ENCODE results near the gene CERS6. TPM values are rescaled to one million over a fixed set of nuclear protein-coding genes. Genes with fewer than 3 reads are reported as not detected.

CERS6 gene
- total RNA-seq, 1 donor from 2014 or later = 10.9 TPM

DNA sequence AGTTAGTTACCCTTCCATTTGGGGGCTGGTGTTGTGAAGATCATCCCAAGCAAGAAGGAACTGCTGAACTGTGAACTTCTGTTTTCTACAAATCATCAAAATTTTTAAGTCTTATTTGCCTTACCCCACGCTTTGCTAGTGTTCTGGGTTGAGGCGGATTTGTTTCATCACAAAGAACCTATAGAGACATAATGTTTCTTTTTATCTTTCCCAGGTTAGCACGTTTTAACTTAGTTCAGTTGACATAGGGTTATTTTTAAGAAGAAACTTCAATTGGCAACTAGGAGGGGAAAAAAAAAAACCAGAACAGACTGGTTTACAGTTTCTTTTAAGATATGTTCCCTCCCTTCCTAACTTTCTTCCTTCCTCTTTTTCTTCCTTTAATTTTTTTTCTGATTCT is 31.1 kb upstream of the CERS6 start:
- Histone ChIP-seq H3K27ac (no peak overlapping the region), H3K36me3 (no peaks in the 10 kb centered on the region), H3K9me3 (no peaks in the 10 kb centered on the region), H3K27me3 (no peaks in the 10 kb centered on the region), H3K4me1 (no peaks in the 10 kb centered on the region), H3K4me3 (no peak overlapping the region)
- TF ChIP-seq, protein P1, sequence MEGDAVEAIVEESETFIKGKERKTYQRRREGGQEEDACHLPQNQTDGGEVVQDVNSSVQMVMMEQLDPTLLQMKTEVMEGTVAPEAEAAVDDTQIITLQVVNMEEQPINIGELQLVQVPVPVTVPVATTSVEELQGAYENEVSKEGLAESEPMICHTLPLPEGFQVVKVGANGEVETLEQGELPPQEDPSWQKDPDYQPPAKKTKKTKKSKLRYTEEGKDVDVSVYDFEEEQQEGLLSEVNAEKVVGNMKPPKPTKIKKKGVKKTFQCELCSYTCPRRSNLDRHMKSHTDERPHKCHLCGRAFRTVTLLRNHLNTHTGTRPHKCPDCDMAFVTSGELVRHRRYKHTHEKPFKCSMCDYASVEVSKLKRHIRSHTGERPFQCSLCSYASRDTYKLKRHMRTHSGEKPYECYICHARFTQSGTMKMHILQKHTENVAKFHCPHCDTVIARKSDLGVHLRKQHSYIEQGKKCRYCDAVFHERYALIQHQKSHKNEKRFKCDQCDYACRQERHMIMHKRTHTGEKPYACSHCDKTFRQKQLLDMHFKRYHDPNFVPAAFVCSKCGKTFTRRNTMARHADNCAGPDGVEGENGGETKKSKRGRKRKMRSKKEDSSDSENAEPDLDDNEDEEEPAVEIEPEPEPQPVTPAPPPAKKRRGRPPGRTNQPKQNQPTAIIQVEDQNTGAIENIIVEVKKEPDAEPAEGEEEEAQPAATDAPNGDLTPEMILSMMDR (IDR thresholded peaks at IDR 0.05) = no peak
- intact Hi-C loops (cut with DNase I) = no loop called here
- DNase-seq (ENCODE audit: low spot score in 2 of 2) = no peak

DNA sequence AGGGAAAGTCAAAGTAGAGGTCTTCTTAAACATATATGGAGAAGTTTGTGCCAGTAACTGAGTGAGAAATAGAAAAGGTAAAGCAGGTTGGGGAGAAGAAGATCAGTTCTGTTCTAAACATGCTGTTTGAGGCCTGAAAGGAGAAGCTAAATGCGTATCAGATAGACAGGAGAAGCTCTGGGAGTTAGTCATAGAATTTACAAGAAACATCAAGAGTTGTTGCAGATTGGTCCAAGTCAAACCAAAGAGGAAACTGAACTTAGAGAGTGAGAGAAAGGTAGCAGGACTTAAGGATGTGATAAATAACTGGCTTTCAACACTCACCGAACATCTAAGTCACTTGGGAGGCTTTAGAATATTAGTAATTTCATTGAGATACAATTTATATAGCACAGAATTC is 29.2 kb upstream of the CERS6 start:
- no peaks in the 10 kb centered on the region for H3K4me1 ChIP-seq
- TF ChIP-seq, protein P1 (IDR thresholded peaks at IDR 0.05) = no peak
- no peak overlapping the region for H3K4me3 ChIP-seq
- DNase-seq (ENCODE audit: low spot score in 2 of 2) = no peak
- no peaks in the 10 kb centered on the region for H3K9me3 ChIP-seq
- intact Hi-C loops (cut with DNase I) = no loop called here
- no peaks in the 10 kb centered on the region for H3K36me3 ChIP-seq
- H3K27me3 ChIP-seq = no peaks in the 10 kb centered on the region
- H3K27ac ChIP-seq = no peak overlapping the region

DNA sequence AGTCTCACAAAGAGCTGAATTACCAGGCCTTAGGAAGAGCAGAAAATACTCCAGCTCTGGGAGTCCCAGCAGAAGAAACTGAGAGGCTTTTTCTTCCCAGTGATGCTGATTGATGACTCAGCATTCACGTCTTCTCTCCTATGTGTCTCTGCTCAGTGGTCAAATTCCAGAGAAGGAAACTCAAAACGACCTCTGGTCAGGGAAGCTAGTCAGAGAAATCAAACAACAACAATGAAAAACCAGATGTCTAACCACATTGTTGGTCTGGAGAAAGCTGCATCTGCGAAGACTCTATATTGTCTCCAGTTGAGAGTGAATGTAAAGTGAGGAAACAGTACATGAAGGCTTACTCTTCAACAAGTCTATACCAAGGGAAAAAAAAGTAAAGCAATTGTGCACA is 28.6 kb upstream of the CERS6 start:
- Histone ChIP-seq H3K27me3 (no peaks in the 10 kb centered on the region), H3K4me3 (no peak overlapping the region), H3K9me3 (no peaks in the 10 kb centered on the region), H3K27ac (no peak overlapping the region), H3K36me3 (no peaks in the 10 kb centered on the region), H3K4me1 (no peaks in the 10 kb centered on the region)
- intact Hi-C loops (cut with DNase I) = no loop called here
- TF ChIP-seq, protein P1 (IDR thresholded peaks at IDR 0.05) = no peak
- DNase-seq (ENCODE audit: low spot score in 2 of 2) = no peak

DNA sequence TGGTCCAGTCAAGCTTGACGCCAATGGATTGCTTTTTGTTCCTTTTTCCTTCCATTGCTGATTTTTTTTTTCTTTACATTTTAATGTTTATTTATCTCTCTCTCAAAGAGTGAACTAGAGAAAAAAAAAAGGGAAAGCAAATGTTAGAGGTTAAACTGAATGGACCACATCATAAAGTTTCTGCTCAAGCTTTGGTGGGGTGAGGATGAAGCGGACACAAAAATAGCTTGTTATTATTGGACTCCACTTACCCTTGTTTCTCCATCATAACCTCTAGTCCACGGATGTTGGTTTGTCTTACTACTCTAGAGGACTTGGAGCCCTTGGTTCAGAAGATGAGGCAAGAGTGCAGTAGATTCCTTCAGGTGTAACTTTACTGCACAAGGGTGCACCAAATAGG is 27.6 kb upstream of the CERS6 start:
- no peaks in the 10 kb centered on the region for H3K27me3 ChIP-seq
- no peak overlapping the region for H3K4me3 ChIP-seq
- TF ChIP-seq, protein P1 (IDR thresholded peaks at IDR 0.05) = no peak
- H3K4me1 ChIP-seq = no peaks in the 10 kb centered on the region
- no peak overlapping the region for H3K27ac ChIP-seq
- DNase-seq (ENCODE audit: low spot score in 2 of 2) = no peak
- no peaks in the 10 kb centered on the region for H3K9me3 ChIP-seq
- H3K36me3 ChIP-seq = no peaks in the 10 kb centered on the region
- intact Hi-C loops (cut with DNase I) = no loop called here

DNA sequence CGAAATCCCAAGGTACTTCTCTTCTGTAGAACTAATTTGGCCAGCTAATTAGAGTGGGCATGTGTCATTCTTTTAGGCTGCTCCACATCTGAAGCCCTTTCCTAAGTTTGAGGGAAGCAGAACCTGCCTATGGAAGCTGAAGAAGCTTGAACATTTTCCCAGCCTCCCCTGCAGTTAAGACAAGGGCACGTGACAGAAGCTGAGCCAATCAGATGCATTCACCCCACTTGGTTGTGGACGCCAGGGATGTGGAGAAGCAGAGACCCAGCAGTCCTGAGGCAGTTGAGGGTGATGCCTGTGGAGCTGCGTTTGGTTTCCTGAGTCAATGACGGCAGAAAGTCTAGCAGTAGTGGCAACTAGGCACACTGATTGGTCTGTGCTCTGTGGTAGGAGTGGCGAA is 26.1 kb upstream of the CERS6 start:
- H3K4me1 ChIP-seq = no peaks in the 10 kb centered on the region
- no peaks in the 10 kb centered on the region for H3K27me3 ChIP-seq
- H3K36me3 ChIP-seq = no peaks in the 10 kb centered on the region
- no peak overlapping the region for H3K4me3 ChIP-seq
- TF ChIP-seq, protein P1 (IDR thresholded peaks at IDR 0.05) = no peak
- no peak overlapping the region for H3K27ac ChIP-seq
- no peaks in the 10 kb centered on the region for H3K9me3 ChIP-seq
- intact Hi-C loops (cut with DNase I) = no loop called here
- no peak for DNase-seq (ENCODE audit: low spot score in 2 of 2)

DNA sequence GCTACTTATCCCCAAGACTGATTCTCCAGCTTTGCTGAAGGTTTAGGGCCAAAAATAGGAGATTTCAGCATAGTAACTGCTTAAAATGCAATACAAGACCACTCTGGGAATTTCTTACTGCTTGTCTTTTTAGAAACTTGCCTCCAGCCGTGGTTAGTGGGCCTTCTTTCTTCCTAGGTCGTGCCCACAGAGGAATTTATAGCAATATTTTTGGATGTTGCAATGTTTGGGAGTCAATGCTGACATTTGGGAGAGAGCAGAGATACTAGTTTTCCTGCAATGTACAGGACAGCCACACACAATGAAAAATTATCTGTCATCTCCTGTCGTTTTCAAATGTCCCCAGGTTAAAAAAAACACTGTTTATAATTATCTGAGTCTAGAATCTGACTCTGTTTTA is 25.6 kb upstream of the CERS6 start:
- Histone ChIP-seq H3K4me3 (no peak overlapping the region), H3K36me3 (no peaks in the 10 kb centered on the region), H3K9me3 (no peaks in the 10 kb centered on the region), H3K27ac (no peak overlapping the region), H3K4me1 (no peaks in the 10 kb centered on the region), H3K27me3 (no peaks in the 10 kb centered on the region)
- intact Hi-C loops (cut with DNase I) = no loop called here
- no peak for DNase-seq (ENCODE audit: low spot score in 2 of 2)
- TF ChIP-seq, protein P1 (IDR thresholded peaks at IDR 0.05) = no peak
